ENCODE results near the gene TRIM44.
"Not testable (repeated sequence)": the region's sequence is repeated elsewhere in the genome, so short reads cannot be mapped to it uniquely, and the experiment has no call there.

The TRIM44 gene

DNA sequence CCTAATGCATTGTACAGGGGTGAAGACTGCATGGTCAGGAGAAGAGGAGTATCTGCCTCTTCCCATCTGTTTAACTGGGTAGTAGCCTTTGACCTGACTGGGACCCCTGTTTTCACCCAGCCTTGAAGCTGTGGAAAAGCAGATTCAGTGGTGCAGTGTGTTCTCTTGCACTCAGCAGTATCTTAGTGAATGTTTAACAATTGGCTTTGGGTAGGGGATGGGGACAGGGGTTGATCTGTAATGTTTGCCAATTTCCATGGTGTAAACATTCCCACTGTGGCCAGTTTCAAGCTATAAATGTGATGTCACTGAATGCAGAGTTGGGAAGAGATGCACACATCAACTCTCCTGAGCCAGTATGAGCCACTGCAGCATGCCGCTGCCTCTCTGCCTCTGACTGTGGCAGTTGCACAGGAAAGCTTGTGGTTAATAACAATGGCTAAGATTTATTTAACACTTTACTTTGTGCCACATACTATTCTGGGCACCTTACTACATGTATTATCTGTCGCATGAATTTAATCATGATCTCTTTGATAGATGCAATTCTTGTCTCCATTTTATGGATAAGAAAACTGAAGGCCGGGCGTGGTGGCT is 28.6 kb upstream of the TRIM44 start:
- no peak for DNase-seq

GRCh38 chr11:35635933-35636332 is 26.6 kb upstream of the TRIM44 start:
- no peak for DNase-seq

DNA sequence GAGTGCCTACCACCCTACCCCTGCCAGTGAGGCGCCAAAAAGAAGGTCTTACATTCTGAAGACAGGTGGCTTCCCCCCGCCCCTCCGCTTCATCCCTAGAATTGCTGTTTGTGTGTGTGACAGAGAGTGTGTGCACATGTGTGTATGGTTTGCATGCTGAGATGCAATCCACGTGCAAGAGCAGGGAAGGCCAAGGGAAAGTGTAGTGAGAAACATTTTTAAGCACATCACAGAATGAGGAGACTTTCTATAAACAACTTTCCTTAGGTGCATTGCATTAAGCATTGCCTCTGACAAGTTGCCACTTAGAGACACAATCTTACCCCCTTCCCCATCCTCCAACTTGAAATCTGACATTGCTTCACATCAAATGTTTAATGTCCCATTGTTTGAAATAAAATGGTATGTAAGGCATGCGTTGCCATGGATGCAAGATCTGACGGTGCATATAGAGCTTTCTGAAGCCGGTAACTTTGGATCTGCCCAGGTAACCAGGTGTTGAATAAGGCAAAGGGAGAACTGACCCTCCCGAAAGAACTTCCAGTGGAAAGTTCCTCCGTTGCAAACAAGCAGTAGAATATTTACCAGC is 22.9 kb upstream of the TRIM44 start:
- no peak for DNase-seq

GRCh38 chr11:35641171-35641897 is 21.2 kb upstream of the TRIM44 start:
- DNase-seq: no peak

GRCh38 chr11:35641964-35642363 is 20.6 kb upstream of the TRIM44 start:
- no peak for DNase-seq

DNA sequence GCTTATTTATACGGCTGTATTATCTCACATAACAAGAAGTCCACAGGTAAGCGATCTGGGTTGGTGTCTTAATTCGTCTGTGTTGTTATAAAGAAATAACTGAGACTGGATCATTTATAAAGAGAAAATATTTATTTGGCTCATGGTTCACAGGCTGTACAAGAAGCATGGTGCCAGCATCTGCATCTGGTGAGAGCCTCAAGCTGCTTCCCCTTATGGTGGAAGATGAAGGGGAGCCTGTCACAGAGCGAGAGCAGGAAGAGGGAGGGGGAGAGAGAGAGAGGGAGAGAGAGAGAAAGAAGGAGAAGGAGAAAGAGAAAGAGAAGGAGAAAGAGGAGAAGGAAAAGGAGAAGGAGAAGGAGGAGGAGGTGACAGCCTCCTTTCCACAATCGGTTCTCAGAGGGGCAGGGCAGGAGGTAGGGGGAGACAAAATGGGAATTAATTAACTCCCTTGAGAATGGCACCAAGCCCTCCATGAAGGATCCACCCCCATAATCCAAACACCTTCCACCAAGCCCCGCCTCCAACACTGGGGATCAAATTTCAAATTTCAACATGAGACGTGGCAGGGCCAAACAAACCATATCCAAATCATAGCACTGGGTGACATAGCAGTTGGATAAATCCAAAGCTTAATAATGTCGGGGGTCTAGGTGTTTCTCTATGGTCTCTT is 15.0 kb upstream of the TRIM44 start:
- no peak for DNase-seq

GRCh38 chr11:35650006-35650405 is 12.6 kb upstream of the TRIM44 start:
- no peak for DNase-seq

GRCh38 chr11:35650467-35650866 is 12.1 kb upstream of the TRIM44 start:
- DNase-seq: peak; percentile 12

DNA sequence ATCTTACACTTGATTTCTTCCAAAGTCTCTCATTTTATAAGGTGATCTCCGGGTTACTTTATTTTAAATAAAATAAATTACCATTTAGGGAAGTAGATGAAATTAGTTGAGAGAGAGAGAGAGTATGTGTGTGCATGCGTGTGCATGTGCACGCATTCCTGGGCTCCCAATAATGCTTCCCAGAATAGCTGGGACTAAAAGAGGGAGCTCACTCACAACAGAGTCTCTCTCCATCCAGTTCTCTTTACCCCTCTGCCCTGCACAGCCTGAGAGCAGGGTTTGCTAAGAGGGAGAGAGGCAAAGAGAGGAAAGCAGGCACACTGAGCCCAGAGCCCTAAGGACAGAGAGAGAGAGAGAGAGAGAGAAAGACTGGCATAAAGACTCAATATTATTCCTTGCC is 11.3 kb upstream of the TRIM44 start:
- DNase-seq: no peak

GRCh38 chr11:35652786-35653185 is 9.8 kb upstream of the TRIM44 start:
- DNase-seq: not testable (repeated sequence)

- no peak for DNase-seq
These were observed 7.9 kb upstream of the TRIM44 start for GRCh38 chr11:35654711-35655110.

DNA sequence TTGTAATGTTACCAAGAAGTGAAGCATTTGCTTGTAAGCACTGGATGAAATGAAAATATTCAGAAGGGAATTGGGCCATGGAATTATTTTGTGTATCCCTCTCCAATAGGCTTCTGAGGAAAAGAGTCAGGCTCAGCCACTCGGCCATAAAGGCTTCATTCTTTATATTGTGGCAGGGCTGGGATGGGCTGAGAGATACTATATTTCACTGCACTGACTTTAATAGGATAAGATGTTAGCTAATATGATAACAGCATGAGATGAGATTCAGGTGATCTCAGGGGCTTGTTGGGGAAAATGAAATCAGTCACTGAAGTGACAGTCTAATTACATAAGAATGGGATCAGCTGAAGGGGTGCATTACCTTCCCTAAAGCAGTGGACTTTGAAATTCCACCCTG is 7.3 kb upstream of the TRIM44 start:
- DNase-seq: no peak

GRCh38 chr11:35655856-35656255 is 6.7 kb upstream of the TRIM44 start:
- no peak for DNase-seq

- DNase-seq: no peak
These were observed 4.3 kb upstream of the TRIM44 start for GRCh38 chr11:35658020-35658948.

DNA sequence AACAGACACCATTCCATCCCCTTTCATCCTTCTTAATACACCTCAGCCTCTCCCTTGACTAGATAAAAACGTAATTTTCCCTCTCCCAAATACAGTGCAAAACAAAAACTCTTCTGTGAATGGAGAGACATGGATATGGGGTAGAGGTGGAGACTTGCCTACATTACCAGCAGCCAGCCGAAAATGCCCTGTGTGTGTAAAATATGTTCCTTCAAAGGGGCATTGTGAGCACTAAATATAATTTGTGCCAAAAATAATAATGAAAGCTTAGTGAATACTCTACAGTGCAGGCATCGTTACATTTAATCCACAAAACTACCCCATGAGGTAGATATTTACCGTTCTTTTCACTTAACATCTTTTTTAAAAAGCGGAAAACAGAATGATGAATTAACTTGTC is 1.0 kb upstream of the TRIM44 start:
- no peak for DNase-seq

DNA sequence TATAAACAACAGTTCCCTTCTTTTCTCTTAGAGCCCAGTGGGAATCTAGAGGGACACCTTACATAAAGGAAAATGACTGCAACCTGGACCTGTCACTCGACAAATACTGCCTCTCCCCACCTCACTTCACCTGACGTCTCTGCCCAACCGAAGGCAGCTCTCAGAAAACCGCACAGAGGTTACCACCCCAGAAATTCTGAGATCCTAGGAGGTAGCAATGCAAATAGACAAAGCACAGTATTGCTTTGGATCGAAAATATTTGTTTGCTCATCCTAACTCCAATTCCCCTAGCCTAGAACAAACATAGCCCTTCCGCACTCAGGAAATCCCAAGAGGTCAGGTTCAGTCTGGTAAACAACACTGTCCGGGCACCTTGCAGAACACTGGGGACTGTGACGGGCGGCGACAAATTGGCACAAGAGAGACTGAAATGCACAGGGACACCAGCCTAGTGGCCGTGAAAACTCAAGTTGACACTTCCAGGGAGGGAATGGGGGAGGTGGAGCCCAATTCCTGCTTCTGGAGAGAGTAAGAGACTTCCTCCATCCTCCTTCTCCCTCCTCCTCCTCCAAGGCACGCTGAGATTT is 420 bp upstream of the TRIM44 start:
- no peak for DNase-seq

- DNase-seq: no peak
These were observed 780 bp downstream of the TRIM44 start for GRCh38 chr11:35663408-35663702.

- DNase-seq: no peak
These were observed 2.4 kb downstream of the TRIM44 start for GRCh38 chr11:35664977-35665441.

DNA sequence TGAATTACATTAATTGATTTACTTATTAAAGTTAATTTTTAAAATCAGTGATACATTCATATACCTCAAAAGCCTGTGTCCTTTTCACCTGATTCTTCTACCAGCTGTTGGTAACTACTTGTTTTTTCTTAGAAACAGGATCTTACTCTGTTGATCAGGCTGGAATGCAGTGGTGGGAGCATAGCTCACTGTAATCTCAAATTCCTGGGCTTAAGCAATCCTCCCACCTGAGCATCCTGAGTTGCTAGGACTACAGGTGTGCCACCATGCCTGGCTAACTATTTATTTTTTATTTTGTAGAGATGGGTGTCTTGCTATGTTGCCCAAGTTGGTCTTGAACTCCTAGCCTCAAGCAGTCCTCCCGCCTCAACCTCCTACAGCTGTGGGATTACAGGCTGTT is 4.7 kb downstream of the TRIM44 start:
- DNase-seq: no peak

DNA sequence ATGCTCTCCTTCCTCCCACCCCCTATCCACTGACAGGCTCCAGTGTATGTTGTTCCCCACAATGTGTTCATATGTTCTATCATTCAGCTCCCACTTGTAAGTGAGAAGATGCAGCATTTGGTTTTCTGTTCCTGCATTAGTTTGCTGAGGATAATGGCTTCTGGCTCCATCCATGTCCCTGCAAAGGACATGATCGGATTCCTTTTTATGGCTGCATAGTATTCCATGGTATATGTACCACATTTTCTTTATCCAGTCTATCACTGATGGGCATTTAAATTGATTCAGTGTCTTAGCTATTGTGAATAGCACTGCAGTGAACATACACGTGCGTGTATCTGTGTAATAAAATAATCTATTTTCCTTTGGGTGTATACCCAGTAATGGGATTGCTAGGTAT is 5.8 kb downstream of the TRIM44 start:
- DNase-seq: not testable (repeated sequence)

DNA sequence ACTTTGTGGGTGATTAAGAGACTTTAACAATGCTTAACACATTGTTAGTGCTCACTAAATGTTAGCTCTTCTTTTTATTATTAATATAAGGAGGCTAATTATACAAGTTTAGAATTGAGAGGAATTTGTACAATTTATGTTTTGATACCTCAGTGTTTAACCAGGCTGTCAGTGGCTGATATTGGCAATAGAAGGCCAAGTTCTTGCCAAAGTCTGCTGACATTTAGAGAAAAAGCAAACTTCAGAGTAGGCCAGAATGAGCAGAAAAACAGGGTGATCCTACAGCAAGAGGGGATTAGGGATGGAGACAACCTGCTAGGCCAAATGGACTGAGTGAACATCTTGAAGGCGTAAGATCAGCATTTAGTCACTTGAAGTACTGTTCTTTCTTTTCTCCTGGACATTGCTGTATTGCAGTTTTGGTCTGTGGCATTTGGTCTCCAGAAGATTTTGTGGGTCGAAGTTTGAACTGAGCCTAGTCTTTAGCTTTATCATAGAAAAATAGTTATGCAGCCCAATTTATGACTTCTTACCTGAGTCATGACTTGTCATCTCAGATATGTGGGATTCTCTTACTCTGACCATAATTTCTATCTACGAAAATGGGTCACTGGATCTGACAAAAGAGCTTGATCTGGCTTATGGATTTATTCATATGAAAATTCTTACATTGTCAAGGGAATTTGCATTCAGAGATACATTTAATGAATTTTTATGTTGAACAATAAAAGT is 9.0 kb downstream of the TRIM44 start:
- DNase-seq: no peak

GRCh38 chr11:35672608-35673007 is 10.0 kb downstream of the TRIM44 start:
- DNase-seq: no peak

All from MV-4-11 (cell line).